GM18519 (cell line): ENCODE results near the gene SLC13A4.
"Not testable (repeated sequence)": the region's sequence is repeated elsewhere in the genome, so short reads cannot be mapped to it uniquely, and the experiment has no call there.

Experiments used
- ATAC-seq: cut with Tn5 transposase; IDR thresholded peaks from one replicate; pipeline ENCODE4 v1.9.1; 2021; ENCODE audit warnings: mild to moderate bottlenecking, moderate library complexity; ENCODE audit not compliant: unreplicated experiment, low FRiP score

The SLC13A4 gene

GRCh38 chr7:135728136-135728669 is at the start of gene SLC13A4:
Gene SLC13A4 (minus strand): TSS chr7:135728186. CDS start chr7:135727496, 690 bp downstream.
- no peak for ATAC-seq

- not testable (repeated sequence) for ATAC-seq
Observed at GRCh38 chr7:135775915-135776314, 47.9 kb upstream of the SLC13A4 start.

- ATAC-seq, result no peak
Observed at GRCh38 chr7:135775230-135775629, 47.2 kb upstream of the SLC13A4 start.

GRCh38 chr7:135774284-135774683 is 46.3 kb upstream of the SLC13A4 start:
- ATAC-seq, result no peak

- no peak for ATAC-seq
Observed at GRCh38 chr7:135773464-135773863, 45.5 kb upstream of the SLC13A4 start.

GRCh38 chr7:135772639-135773222 is 44.7 kb upstream of the SLC13A4 start:
- ATAC-seq, result no peak

GRCh38 chr7:135771961-135772638 is 44.1 kb upstream of the SLC13A4 start:
- ATAC-seq, result no peak

GRCh38 chr7:135771051-135771450 is 43.1 kb upstream of the SLC13A4 start:
- no peak for ATAC-seq

- ATAC-seq, result no peak
Observed at GRCh38 chr7:135770139-135770710, 42.2 kb upstream of the SLC13A4 start.

GRCh38 chr7:135769005-135769802 is 41.2 kb upstream of the SLC13A4 start:
- no peak for ATAC-seq

- no peak for ATAC-seq
Observed at GRCh38 chr7:135768467-135768866, 40.5 kb upstream of the SLC13A4 start.

GRCh38 chr7:135768064-135768463 is 40.1 kb upstream of the SLC13A4 start:
- ATAC-seq, result no peak

- ATAC-seq, result no peak
Observed at GRCh38 chr7:135763261-135763660, 35.3 kb upstream of the SLC13A4 start.

- no peak for ATAC-seq
Observed at GRCh38 chr7:135761751-135762488, 33.9 kb upstream of the SLC13A4 start.

GRCh38 chr7:135759532-135759931 is 31.5 kb upstream of the SLC13A4 start:
- no peak for ATAC-seq

GRCh38 chr7:135758531-135758932 is 30.5 kb upstream of the SLC13A4 start:
- ATAC-seq, result no peak

GRCh38 chr7:135757719-135758411 is 29.9 kb upstream of the SLC13A4 start:
- ATAC-seq, result no peak

- no peak for ATAC-seq
Observed at GRCh38 chr7:135756191-135756590, 28.2 kb upstream of the SLC13A4 start.

GRCh38 chr7:135755351-135755753 is 27.4 kb upstream of the SLC13A4 start:
- ATAC-seq, result no peak
